Endothelial cell of coronary artery (primary cell): ENCODE measurements around the gene DPP3. TPM values are rescaled to one million over a fixed set of nuclear protein-coding genes. Genes with fewer than 3 reads are reported as not detected.

Source experiments
- total RNA-seq: library from RNA; depleted of rRNA; stranded (reverse); fragments of >200 nt; gene quantifications from 2 replicates; pipeline ENCODE4 v1.2.3, GENCODE V29; 2014

DPP3 gene
- total RNA-seq: 56.5 and 75.1 TPM in 2 replicates

GRCh38 chr11:66480117-66480938, at the start of gene DPP3:
TSS of gene DPP3 (plus strand) at chr11:66480434. CDS start at chr11:66482201, 1,767 bp downstream.

GRCh38 chr11:66438504-66439466, 41.4 kb upstream of the DPP3 start, which contains the start of gene MRPL11:
TSS of gene MRPL11 (minus strand) at chr11:66438848. CDS start at chr11:66438754, 94 bp downstream.

GRCh38 chr11:66466225-66467033, 13.8 kb upstream of the DPP3 start, which contains the start of gene PELI3:
TSS of gene PELI3 (plus strand) at chr11:66466905. CDS start at chr11:66468129, 1,224 bp downstream.

GRCh38 chr11:66510271-66510989, 30.2 kb downstream of the DPP3 start, which contains the start of gene BBS1:
TSS of gene BBS1 (plus strand) at chr11:66510635. CDS start at chr11:66510660, 25 bp downstream.

GRCh38 chr11:66545701-66546367, 65.6 kb downstream of the DPP3 start, which contains the start of gene ZDHHC24:
TSS of gene ZDHHC24 (minus strand) at chr11:66546048. CDS start at chr11:66546003, 45 bp downstream.

GRCh38 chr11:66546368-66546965, 66.2 kb downstream of the DPP3 start, which contains the start of gene ACTN3:
TSS of gene ACTN3 (plus strand) at chr11:66546903. CDS start at chr11:66546938, 35 bp downstream.

Other genes starting within 250 kb of the DPP3 start
- 13.4 and 26.9 TPM in 2 replicates for gene KLC2, start 222.7 kb upstream of the DPP3 start, total RNA-seq
- 75.9 and 80.9 TPM in 2 replicates for gene RAB1B, start 211.8 kb upstream of the DPP3 start, total RNA-seq
- 0.09 TPM in 2 replicates for gene CNIH2, start 202.3 kb upstream of the DPP3 start, total RNA-seq
- 186 and 228 TPM in 2 replicates for gene YIF1A, start 191.3 kb upstream of the DPP3 start, total RNA-seq
- gene TMEM151A, start 188.5 kb upstream of the DPP3 start, total RNA-seq: 0.66 TPM in 1 of 2 replicates, not detected in the other
- under 0.01 and 1.1 TPM in 2 replicates for gene CD248, start 163.4 kb upstream of the DPP3 start, total RNA-seq
- 5.9 and 8.3 TPM in 2 replicates for gene RIN1, start 144.0 kb upstream of the DPP3 start, total RNA-seq
- gene BRMS1, start 135.3 kb upstream of the DPP3 start, total RNA-seq: 65.0 and 79.7 TPM in 2 replicates
- 23.8 and 31.3 TPM in 2 replicates for gene B4GAT1, start 132.8 kb upstream of the DPP3 start, total RNA-seq
- gene SLC29A2, start 108.7 kb upstream of the DPP3 start, total RNA-seq: 0.09 and 0.28 TPM in 2 replicates
- not detected in 2 replicates for gene NPAS4, start 59.4 kb upstream of the DPP3 start, total RNA-seq
- 41.3 and 44.1 TPM in 2 replicates for gene MRPL11, start 41.6 kb upstream of the DPP3 start, total RNA-seq
- gene PELI3, start 13.5 kb upstream of the DPP3 start, total RNA-seq: 3.4 and 6.0 TPM in 2 replicates
- 16.1 and 25.9 TPM in 2 replicates for gene BBS1, start 30.2 kb downstream of the DPP3 start, total RNA-seq
- gene ZDHHC24, start 65.6 kb downstream of the DPP3 start, total RNA-seq: 13.4 and 15.0 TPM in 2 replicates
- gene ACTN3, start 66.5 kb downstream of the DPP3 start, total RNA-seq: 0.09 TPM in 1 of 2 replicates, not detected in the other
- gene CTSF, start 88.2 kb downstream of the DPP3 start, total RNA-seq: 18.2 and 26.3 TPM in 2 replicates
- 0.18 and 0.28 TPM in 2 replicates for gene CCDC87, start 112.6 kb downstream of the DPP3 start, total RNA-seq
- 31.5 and 32.6 TPM in 2 replicates for gene CCS, start 112.8 kb downstream of the DPP3 start, total RNA-seq
- 20.1 and 26.7 TPM in 2 replicates for gene RBM14, start 136.2 kb downstream of the DPP3 start, total RNA-seq
- gene RBM4, start 158.3 kb downstream of the DPP3 start, total RNA-seq: 152 and 160 TPM in 2 replicates
- 21.3 and 27.1 TPM in 2 replicates for gene RBM4B, start 197.5 kb downstream of the DPP3 start, total RNA-seq
- gene SPTBN2, start 248.8 kb downstream of the DPP3 start, total RNA-seq: 21.5 and 53.8 TPM in 2 replicates